ENCODE data around the gene WIPF1.

DNA sequence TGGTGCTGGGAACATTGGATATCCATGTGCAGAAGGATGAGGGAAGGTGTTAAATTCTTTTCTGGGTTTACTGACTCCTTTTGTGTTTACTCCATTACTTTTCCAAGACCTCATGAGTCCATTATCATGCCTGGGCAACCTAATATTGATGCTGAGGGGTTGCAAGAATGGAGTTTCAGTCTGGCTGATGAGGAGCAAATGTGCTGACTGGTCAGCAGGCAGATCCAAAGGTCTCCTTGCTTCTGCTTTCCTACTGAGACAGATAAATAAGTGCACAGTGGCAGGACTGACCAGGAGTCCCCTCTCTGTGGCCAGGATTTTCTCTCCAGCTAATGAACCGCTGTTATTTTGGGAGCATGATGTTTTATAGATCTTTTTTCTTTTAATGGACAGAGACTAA lies 43.6 kb upstream of the WIPF1 start:
- TF ChIP-seq, protein P1, sequence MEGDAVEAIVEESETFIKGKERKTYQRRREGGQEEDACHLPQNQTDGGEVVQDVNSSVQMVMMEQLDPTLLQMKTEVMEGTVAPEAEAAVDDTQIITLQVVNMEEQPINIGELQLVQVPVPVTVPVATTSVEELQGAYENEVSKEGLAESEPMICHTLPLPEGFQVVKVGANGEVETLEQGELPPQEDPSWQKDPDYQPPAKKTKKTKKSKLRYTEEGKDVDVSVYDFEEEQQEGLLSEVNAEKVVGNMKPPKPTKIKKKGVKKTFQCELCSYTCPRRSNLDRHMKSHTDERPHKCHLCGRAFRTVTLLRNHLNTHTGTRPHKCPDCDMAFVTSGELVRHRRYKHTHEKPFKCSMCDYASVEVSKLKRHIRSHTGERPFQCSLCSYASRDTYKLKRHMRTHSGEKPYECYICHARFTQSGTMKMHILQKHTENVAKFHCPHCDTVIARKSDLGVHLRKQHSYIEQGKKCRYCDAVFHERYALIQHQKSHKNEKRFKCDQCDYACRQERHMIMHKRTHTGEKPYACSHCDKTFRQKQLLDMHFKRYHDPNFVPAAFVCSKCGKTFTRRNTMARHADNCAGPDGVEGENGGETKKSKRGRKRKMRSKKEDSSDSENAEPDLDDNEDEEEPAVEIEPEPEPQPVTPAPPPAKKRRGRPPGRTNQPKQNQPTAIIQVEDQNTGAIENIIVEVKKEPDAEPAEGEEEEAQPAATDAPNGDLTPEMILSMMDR (IDR thresholded peaks at IDR 0.05; ENCODE audit: low read depth, low read length, poor library complexity, severe bottlenecking), result no peak
- TF ChIP-seq EZH2phosphoT487 (IDR thresholded peaks at IDR 0.05; ENCODE audit: borderline replicate concordance, low read length), result no peak
